Neural progenitor cell (in vitro differentiated cells): ENCODE measurements around the gene WDR75. TPM values are rescaled to one million over a fixed set of nuclear protein-coding genes. Genes with fewer than 3 reads are reported as not detected.

Source experiments
- DNase-seq: peaks from one replicate; pipeline ENCODE4 v3.0.0-alpha.2; 2016; ENCODE audit warnings: low spot score
- H2AFZ ChIP-seq: fragments of 200-600 bp; sonication (generic); replicated peaks from 2 replicates; pipeline ENCODE4 v1.6.1; 2016; ENCODE audit warnings: antibody characterized with exemption
- H3F3A ChIP-seq: fragments of 200-600 bp; sonication (generic); 2 replicates; pipeline ENCODE4 v1.6.1; 2016; ENCODE audit warnings: antibody characterized with exemption, low read depth
- H3K27ac ChIP-seq: fragments of 200-600 bp; sonication (generic); 2 replicates; pipeline ENCODE4 v1.5.1; 2016; ENCODE audit warnings: mild to moderate bottlenecking
- H3K27me3 ChIP-seq: fragments of 200-600 bp; sonication (generic); 2 replicates; pipeline ENCODE4 v1.6.1; 2016; ENCODE audit warnings: mild to moderate bottlenecking, moderate library complexity
- H3K36me3 ChIP-seq: fragments of 200-600 bp; sonication (generic); 2 replicates; pipeline ENCODE4 v1.5.1; 2016
- H3K4me1 ChIP-seq: fragments of 200-600 bp; sonication (generic); 2 replicates; pipeline ENCODE4 v1.6.1; 2016; ENCODE audit warnings: mixed run types
- H3K4me2 ChIP-seq: fragments of 200-600 bp; sonication (generic); 2 replicates; pipeline ENCODE4 v1.6.1; 2016
- H3K4me3 ChIP-seq: fragments of 200-600 bp; sonication (generic); 2 replicates; pipeline ENCODE4 v1.5.1; 2016
- H3K79me2 ChIP-seq: fragments of 200-600 bp; sonication (generic); 2 replicates; pipeline ENCODE4 v1.6.1; 2016; ENCODE audit warnings: low read depth
- H3K9ac ChIP-seq: fragments of 200-600 bp; sonication (generic); 2 replicates; pipeline ENCODE4 v1.6.1; 2016
- H3K9me3 ChIP-seq: fragments of 200-600 bp; sonication (generic); 2 replicates; pipeline ENCODE4 v1.5.1; 2016; ENCODE audit warnings: low read depth
- H4K20me1 ChIP-seq: fragments of 200-600 bp; sonication (generic); 2 replicates; pipeline ENCODE4 v1.6.1; 2016; ENCODE audit warnings: low read depth
- H3K27ac Mint-ChIP-seq: 3 replicates; pipeline ENCODE4 v1.8.0; 2021; ENCODE audit warnings: mixed read lengths
- H3K27me3 Mint-ChIP-seq: 2 replicates; pipeline ENCODE4 v1.8.0; 2022; ENCODE audit warnings: low read depth, mild to moderate bottlenecking, inconsistent platforms, moderate library complexity, mixed read lengths; ENCODE audit not compliant: insufficient read depth
- H3K36me3 Mint-ChIP-seq: 3 replicates; pipeline ENCODE4 v1.8.0; 2021; ENCODE audit warnings: mixed read lengths
- H3K4me1 Mint-ChIP-seq: 3 replicates; pipeline ENCODE4 v1.8.0; 2021; ENCODE audit warnings: mixed read lengths
- H3K4me3 Mint-ChIP-seq: 3 replicates; pipeline ENCODE4 v1.8.0; 2021; ENCODE audit warnings: mild to moderate bottlenecking, moderate library complexity, mixed read lengths
- H3K9me3 Mint-ChIP-seq: 3 replicates; pipeline ENCODE4 v1.8.0; 2020; ENCODE audit warnings: mixed read lengths
- EZH2 ChIP-seq: fragments of 200-600 bp; sonication (generic); IDR thresholded peaks from 2 replicates; pipeline ENCODE4 v1.6.1; 2017; ENCODE audit warnings: antibody characterized with exemption, mild to moderate bottlenecking, moderate library complexity
- EZH2phosphoT487 ChIP-seq: fragments of 200-600 bp; sonication (generic); IDR thresholded peaks from 2 replicates; pipeline ENCODE4 v1.6.1; 2017; ENCODE audit warnings: antibody characterized with exemption
- total RNA-seq: library from RNA; depleted of rRNA; stranded (reverse); fragments of >200 nt; gene quantifications from 2 replicates; pipeline ENCODE4 v1.2.3, GENCODE V29; 2015; ENCODE audit warnings: low replicate concordance
- TF ChIP-seq, protein P1 (sequence below): fragments of 200-600 bp; sonication (generic); IDR thresholded peaks from 2 replicates; pipeline ENCODE4 v1.5.1; 2017; ENCODE audit warnings: antibody characterized with exemption, mild to moderate bottlenecking

Gene WDR75
- total RNA-seq, 1 donor from 2014 or later, result 121 TPM

DNA sequence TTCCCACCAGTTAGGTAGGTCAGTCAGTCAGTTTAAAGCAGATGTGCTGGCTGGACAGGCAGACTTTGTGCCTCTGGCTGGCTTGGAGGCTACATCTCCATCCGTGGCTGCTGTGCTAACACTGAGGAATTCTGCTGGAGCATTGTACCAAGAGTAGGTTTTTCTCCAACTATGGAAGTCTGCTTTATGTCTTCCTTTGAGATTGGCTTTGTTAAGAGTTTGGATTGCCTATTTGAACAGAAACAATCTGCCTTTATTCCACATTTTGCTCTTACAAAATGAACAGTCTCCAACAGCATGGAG is 46.7 kb downstream of the WDR75 start:
- H3K4me3 Mint-ChIP-seq, result no peak overlapping the region

DNA sequence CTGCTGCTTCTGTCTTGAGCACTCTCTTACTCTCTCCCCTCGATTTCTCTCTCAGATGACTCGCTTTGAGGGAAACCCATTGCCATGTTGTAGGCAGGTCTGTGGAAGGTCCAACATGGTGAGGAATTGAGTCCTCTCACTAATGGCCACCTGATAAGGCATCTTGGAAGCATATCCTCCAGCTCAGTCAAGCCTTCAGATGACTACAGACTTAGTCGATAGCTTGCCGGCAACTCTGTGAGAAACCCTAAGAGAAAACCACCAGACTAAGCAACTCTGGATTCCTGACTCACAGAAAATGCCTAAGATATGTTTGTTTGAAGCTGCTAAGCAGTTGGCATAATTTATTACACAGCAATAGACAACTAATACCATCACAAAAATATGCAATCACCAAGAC is 51.2 kb downstream of the WDR75 start:
- no peaks in the 10 kb centered on the region for H3K9me3 Mint-ChIP-seq
- Histone ChIP-seq H3K4me2 (no peak overlapping the region), H3K27ac (no peak overlapping the region), H3K9me3 (no peaks in the 10 kb centered on the region), H3K79me2 (no peaks in the 10 kb centered on the region), H3K4me3 (no peak overlapping the region), H3K4me1 (no peaks in the 10 kb centered on the region), H3K9ac (no peak overlapping the region), H3K36me3 (no peaks in the 10 kb centered on the region), H4K20me1 (no peaks in the 10 kb centered on the region), H3F3A (no peaks in the 10 kb centered on the region), H3K27me3 (no peaks in the 10 kb centered on the region), H2AFZ (no peak overlapping the region)
- no peaks in the 10 kb centered on the region for H3K27me3 Mint-ChIP-seq
- no peak overlapping the region for H3K27ac Mint-ChIP-seq
- H3K4me3 Mint-ChIP-seq, result no peak overlapping the region
- H3K4me1 Mint-ChIP-seq, result no peaks in the 10 kb centered on the region
- TF ChIP-seq, protein P1, sequence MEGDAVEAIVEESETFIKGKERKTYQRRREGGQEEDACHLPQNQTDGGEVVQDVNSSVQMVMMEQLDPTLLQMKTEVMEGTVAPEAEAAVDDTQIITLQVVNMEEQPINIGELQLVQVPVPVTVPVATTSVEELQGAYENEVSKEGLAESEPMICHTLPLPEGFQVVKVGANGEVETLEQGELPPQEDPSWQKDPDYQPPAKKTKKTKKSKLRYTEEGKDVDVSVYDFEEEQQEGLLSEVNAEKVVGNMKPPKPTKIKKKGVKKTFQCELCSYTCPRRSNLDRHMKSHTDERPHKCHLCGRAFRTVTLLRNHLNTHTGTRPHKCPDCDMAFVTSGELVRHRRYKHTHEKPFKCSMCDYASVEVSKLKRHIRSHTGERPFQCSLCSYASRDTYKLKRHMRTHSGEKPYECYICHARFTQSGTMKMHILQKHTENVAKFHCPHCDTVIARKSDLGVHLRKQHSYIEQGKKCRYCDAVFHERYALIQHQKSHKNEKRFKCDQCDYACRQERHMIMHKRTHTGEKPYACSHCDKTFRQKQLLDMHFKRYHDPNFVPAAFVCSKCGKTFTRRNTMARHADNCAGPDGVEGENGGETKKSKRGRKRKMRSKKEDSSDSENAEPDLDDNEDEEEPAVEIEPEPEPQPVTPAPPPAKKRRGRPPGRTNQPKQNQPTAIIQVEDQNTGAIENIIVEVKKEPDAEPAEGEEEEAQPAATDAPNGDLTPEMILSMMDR, result no peak
- TF ChIP-seq EZH2phosphoT487 (no peak), EZH2 (no peak)
- no peak for DNase-seq
- H3K36me3 Mint-ChIP-seq, result no peaks in the 10 kb centered on the region

More for the DNA sequence above, 46.7 kb downstream of the WDR75 start:
- Mint-ChIP-seq H3K4me1 (no peaks in the 10 kb centered on the region), H3K27ac (no peak overlapping the region), H3K36me3 (no peaks in the 10 kb centered on the region), H3K9me3 (no peaks in the 10 kb centered on the region), H3K27me3 (no peaks in the 10 kb centered on the region)
- H3K9ac ChIP-seq, result no peak overlapping the region
- no peaks in the 10 kb centered on the region for H3K4me1 ChIP-seq
- no peaks in the 10 kb centered on the region for H3K9me3 ChIP-seq
- H3K4me2 ChIP-seq, result no peak overlapping the region
- DNase-seq, result no peak
- H3K27me3 ChIP-seq, result no peaks in the 10 kb centered on the region
- H3K27ac ChIP-seq, result no peak overlapping the region
- H3F3A ChIP-seq, result no peaks in the 10 kb centered on the region
- no peaks in the 10 kb centered on the region for H4K20me1 ChIP-seq
- no peaks in the 10 kb centered on the region for H3K79me2 ChIP-seq
- no peak overlapping the region for H2AFZ ChIP-seq
- H3K4me3 ChIP-seq, result no peak overlapping the region
- TF ChIP-seq, protein P1, result no peak
- no peak for TF ChIP-seq EZH2phosphoT487
- no peak for TF ChIP-seq EZH2
- H3K36me3 ChIP-seq, result no peaks in the 10 kb centered on the region

GRCh38 chr2:189498205-189498604 is 56.9 kb downstream of the WDR75 start:
- TF ChIP-seq, protein P1, result no peak
- no peak for TF ChIP-seq EZH2phosphoT487
- no peak for TF ChIP-seq EZH2
- Histone ChIP-seq H3F3A (no peaks in the 10 kb centered on the region), H3K79me2 (no peaks in the 10 kb centered on the region), H4K20me1 (no peaks in the 10 kb centered on the region), H3K9ac (no peak overlapping the region), H3K9me3 (no peaks in the 10 kb centered on the region), H3K36me3 (no peaks in the 10 kb centered on the region), H3K27ac (no peak overlapping the region), H3K4me1 (no peaks in the 10 kb centered on the region), H3K4me2 (no peak overlapping the region), H2AFZ (no peak overlapping the region), H3K4me3 (no peak overlapping the region), H3K27me3 (no peaks in the 10 kb centered on the region)
- Mint-ChIP-seq H3K27ac (no peak overlapping the region), H3K36me3 (no peaks in the 10 kb centered on the region), H3K27me3 (peaks cover under 1% of the 10 kb centered on the region), H3K4me3 (no peak overlapping the region), H3K4me1 (no peaks in the 10 kb centered on the region), H3K9me3 (no peaks in the 10 kb centered on the region)
- DNase-seq, result no peak

- Histone ChIP-seq H3K4me3 (no peak overlapping the region), H3K79me2 (no peaks in the 10 kb centered on the region), H3F3A (no peaks in the 10 kb centered on the region), H3K9me3 (no peaks in the 10 kb centered on the region), H3K36me3 (no peaks in the 10 kb centered on the region), H2AFZ (no peak overlapping the region), H3K4me1 (no peaks in the 10 kb centered on the region), H3K4me2 (no peak overlapping the region), H4K20me1 (no peaks in the 10 kb centered on the region), H3K27me3 (no peaks in the 10 kb centered on the region), H3K9ac (no peak overlapping the region), H3K27ac (no peak overlapping the region)
- H3K27me3 Mint-ChIP-seq, result peaks cover 2% of the 10 kb centered on the region
- H3K4me1 Mint-ChIP-seq, result no peaks in the 10 kb centered on the region
- H3K9me3 Mint-ChIP-seq, result no peaks in the 10 kb centered on the region
- H3K4me3 Mint-ChIP-seq, result no peak overlapping the region
- no peak for DNase-seq
- TF ChIP-seq EZH2 (no peak), EZH2phosphoT487 (no peak)
- TF ChIP-seq, protein P1, result no peak
- H3K36me3 Mint-ChIP-seq, result no peaks in the 10 kb centered on the region
- H3K27ac Mint-ChIP-seq, result no peak overlapping the region
Observed at GRCh38 chr2:189499137-189499536, 57.9 kb downstream of the WDR75 start.
